ENCODE measurements around the gene PSMA1.
"Not testable (repeated sequence)": the region's sequence is repeated elsewhere in the genome, so short reads cannot be mapped to it uniquely, and the experiment has no call there.

Gene PSMA1

DNA sequence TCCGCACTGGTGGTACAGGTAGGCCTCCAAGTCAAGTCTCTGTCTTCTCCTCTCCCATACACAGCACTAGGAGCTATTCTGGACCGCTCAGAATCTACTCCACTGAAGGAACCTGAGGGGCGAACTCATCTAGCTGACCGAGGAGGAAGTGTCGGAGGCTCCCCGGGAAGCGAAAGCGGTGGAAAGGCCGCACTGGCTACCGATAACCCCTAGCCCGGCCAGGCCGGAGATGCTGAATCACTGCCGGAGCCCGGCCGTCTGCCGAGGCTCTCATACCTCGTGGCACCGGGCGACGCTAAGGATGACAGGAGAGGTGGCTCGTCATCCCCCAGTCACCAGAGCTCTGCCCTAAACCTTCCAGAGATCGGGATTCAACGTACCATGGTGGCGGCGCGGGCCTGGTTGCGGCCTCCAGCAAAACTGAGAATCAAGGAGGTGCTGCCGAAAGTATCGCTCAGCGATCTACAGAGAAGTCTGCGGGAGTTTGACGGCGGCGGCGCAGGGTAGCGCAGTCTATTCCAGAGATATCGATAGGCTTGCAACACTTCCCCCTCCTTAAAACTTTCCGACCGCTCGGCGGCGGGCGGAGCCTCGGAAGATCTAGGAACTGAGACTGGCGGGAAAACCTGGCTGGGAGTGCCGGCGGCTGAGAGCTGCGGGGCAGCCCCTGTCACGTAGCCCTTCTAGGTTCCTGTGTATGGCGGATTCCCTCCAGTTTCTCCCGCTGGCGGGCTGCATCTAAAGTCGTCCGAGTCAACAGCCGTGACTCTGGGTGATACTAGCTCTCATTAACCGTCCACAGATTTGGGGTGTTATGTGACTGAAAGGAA, at the start of gene PSMA1:
Gene PSMA1 (minus strand): TSS at position 470 of the 830 bp plus-strand sequence. CDS start 87 bp downstream, at position 383.
- DNase-seq (ENCODE audit: low read depth in 2 of 3, low spot score in 2 of 3), result peak; percentile 68 to 87 (median 78)

GRCh38 chr11:14569516-14569915, 49.3 kb upstream of the PSMA1 start:
- DNase-seq (ENCODE audit: low read depth in 2 of 3, low spot score in 2 of 3), result not testable (repeated sequence)

- no peak for DNase-seq (ENCODE audit: low read depth in 2 of 3, low spot score in 2 of 3)
These were observed 47.0 kb upstream of the PSMA1 start for GRCh38 chr11:14567064-14567651.

- no peak for DNase-seq (ENCODE audit: low read depth in 2 of 3, low spot score in 2 of 3)
These were observed 46.3 kb upstream of the PSMA1 start for GRCh38 chr11:14566331-14567063.

DNA sequence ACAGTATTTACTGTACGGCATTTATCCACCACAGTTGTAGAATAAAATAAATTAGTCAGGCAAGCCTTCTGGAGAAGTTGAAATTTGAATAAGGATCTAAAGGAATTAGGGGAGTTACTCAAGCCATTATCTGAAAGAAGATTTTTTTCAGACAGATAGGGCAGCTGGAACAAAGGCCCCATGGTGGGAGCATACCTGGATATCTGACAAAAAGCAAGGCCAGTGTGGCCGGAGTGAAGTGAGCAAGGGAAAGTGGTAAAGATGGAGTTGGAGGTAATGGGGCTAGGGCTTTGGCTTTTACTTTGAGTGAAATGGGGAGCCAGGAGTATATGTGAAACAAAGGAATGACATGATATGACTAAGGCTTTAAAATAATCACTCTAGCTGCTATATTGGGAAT, 45.7 kb upstream of the PSMA1 start:
- no peak for DNase-seq (ENCODE audit: low read depth in 2 of 3, low spot score in 2 of 3)

GRCh38 chr11:14555818-14556217, 35.6 kb upstream of the PSMA1 start:
- DNase-seq (ENCODE audit: low read depth in 2 of 3, low spot score in 2 of 3), result no peak

DNA sequence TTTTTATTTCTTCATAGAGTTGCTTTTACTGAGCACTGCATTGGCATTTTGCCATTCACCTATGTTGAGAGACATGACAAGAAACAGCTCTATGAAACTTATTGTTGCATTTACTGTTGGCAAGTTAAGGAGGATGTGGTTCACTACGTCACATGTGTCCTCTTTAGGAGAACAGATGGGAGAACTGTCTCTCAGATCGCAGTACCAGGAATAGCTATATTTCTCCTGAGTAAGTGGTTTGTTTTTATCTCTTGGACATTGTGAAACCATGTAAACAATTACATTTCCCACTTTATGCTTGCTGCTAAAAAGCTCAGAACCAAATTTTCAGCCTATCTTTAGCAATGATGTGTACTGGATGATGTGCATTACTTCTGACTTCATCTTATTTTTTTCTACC, 34.8 kb upstream of the PSMA1 start:
- DNase-seq (ENCODE audit: low read depth in 2 of 3, low spot score in 2 of 3), result no peak

- no peak for DNase-seq (ENCODE audit: low read depth in 2 of 3, low spot score in 2 of 3)
These were observed 31.9 kb upstream of the PSMA1 start for GRCh38 chr11:14552089-14552488.

- DNase-seq (ENCODE audit: low read depth in 2 of 3, low spot score in 2 of 3), result no peak
These were observed 31.2 kb upstream of the PSMA1 start for GRCh38 chr11:14551380-14551779.

DNA sequence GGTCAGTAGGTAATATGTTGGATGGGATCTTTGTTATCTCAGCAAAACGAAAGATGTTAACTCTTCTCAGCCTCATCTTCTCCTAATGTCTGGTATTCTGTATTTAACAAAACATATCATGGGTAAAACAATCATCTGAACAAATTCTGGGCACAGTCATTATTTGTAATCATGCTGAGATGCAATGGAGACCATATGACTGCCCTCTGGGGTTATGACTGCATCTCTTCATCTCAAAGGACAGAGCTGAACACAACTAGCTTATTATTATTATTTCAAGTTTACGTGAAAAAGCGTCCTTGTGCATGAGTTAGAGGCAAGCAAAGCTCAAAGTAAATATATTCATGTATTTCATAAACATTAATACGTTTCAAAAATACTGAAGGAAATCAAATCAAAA, 29.7 kb upstream of the PSMA1 start:
- DNase-seq (ENCODE audit: low read depth in 2 of 3, low spot score in 2 of 3), result no peak

DNA sequence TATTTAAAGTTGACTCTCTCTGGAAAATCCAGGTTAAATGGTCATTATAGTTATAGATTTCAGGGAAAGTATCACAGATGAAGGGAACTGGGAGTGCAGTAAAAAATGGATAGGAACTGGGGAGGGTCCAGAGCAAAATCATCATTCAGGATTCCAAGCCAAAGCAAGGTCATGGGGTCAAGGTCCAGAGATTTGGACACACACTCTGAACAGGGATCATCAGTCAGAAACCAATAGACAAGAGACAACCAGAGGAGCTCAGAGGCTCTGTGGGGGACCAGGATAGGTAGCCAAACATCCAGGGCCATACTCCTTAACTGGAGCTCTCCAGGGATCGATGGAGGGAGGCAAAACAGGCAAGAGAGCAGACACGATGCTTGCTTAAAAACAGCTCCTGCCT, 27.3 kb upstream of the PSMA1 start:
- DNase-seq (ENCODE audit: low read depth in 2 of 3, low spot score in 2 of 3), result no peak

DNA sequence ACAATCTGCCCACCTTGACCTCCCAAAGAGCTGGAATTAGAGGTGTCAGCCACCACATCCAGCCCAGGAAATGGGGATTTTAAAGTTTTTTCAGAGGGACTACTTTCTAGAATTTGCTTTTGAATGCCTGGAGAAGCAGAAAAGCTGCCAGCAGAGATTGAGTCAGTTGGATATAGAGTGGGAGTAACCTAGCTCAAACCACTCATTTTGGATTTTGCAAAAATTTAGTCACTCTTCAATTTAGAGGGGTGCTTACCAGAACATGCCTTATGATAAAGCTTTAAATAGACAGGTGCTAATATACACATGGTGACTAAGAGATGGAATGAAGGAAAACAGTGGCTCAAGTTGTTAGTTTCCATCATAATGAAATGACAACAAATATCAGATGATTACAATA, 26.5 kb upstream of the PSMA1 start:
- no peak for DNase-seq (ENCODE audit: low read depth in 2 of 3, low spot score in 2 of 3)

DNA sequence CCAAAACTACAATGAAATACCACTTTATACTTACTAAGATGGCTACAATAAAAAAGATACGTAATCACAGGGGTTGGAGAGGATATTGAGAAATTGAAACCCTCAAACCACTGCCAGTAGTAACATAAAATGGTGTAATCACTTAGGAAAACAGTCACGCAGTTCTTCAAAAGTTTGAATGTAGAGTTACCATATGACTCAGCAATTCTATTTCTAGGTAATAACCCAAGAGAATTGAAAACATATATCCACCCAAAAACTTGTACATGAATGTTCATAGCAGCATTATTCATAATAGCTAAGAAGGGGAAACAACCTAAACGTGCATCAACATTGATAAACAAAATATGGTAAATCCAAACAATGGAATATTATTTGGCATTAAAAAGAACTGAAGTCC, 24.4 kb upstream of the PSMA1 start:
- no peak for DNase-seq (ENCODE audit: low read depth in 2 of 3, low spot score in 2 of 3)

- DNase-seq (ENCODE audit: low read depth in 2 of 3, low spot score in 2 of 3), result no peak
These were observed 23.1 kb upstream of the PSMA1 start for GRCh38 chr11:14543260-14543659.

GRCh38 chr11:14542324-14542723, 22.1 kb upstream of the PSMA1 start:
- no peak for DNase-seq (ENCODE audit: low read depth in 2 of 3, low spot score in 2 of 3)

- no peak for DNase-seq (ENCODE audit: low read depth in 2 of 3, low spot score in 2 of 3)
These were observed 21.2 kb upstream of the PSMA1 start for GRCh38 chr11:14541192-14541947.

- DNase-seq (ENCODE audit: low read depth in 2 of 3, low spot score in 2 of 3), result no peak
These were observed 19.8 kb upstream of the PSMA1 start for GRCh38 chr11:14539982-14540421.

- DNase-seq (ENCODE audit: low read depth in 2 of 3, low spot score in 2 of 3), result no peak
These were observed 18.9 kb upstream of the PSMA1 start for GRCh38 chr11:14538926-14539554.

DNA sequence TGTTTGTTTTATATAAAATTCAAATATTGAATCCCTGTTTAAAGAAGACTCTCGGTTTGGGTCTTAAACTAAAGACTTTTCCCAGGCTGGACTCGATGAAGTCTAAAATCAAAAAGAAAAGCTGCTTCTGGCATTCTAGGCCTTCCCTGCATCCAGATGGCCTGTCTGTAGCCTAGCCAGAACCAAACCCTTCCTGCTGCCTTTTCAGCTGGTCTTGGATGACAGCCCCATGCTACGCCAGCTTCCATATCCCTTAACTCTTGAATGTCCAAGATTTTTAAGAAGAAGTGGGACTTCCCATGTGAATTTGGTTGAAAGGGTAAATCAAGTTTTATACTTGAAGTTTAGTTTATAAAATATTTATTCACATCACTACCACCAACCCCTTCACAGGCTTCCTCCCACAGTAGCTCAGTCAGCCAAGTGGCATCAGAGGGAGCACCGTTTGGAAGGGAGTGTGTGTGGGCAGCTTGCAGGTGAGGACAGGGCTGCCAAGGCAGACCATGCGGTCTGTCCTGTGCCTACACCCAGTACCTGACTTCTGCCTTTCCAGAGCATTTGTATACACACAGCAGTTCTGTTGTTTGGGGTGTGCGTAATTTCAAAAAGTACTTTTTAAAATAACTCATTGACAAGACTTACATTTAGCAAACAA, 18.2 kb upstream of the PSMA1 start:
- no peak for DNase-seq (ENCODE audit: low read depth in 2 of 3, low spot score in 2 of 3)

- no peak for DNase-seq (ENCODE audit: low read depth in 2 of 3, low spot score in 2 of 3)
These were observed 17.0 kb upstream of the PSMA1 start for GRCh38 chr11:14537134-14537599.

Data from activated CD8-positive, alpha-beta memory T cell treated with anti-CD3 and anti-CD28 coated beads for 48 hours (primary cell).